Measurements from ENCODE around the gene LSMEM2. TPM values are rescaled to one million over a fixed set of nuclear protein-coding genes. Genes with fewer than 3 reads are reported as not detected.

The LSMEM2 gene
- polyA plus RNA-seq, 2 of the 4 experiments (the other 2 are of a cell fraction) = 0.09 TPM; not detected in 1

- FAIRE-seq = no peak
- Histone ChIP-seq H3K4me3 (peak overlapping the region; percentile 72), H3K4me2 (peak overlapping the region; percentile 97), H3K4me1 (peaks cover 29% of the 10 kb centered on the region), H3K9me3 (no peaks in the 10 kb centered on the region), H3K27ac (peak overlapping the region; percentile 92 to 98)
- peak; percentile 91 to 93 for ATAC-seq
- DNase-seq (ENCODE audit: low read depth in 1 of 2, low spot score in 1 of 2) = peak; percentile 97 to 98
- 0% methylated on average over 4 of the region's 79 CpGs for WGBS (ENCODE audit: missing lambda C conversion rate)
- CTCF ChIA-PET = interaction anchor here (1.2 to 6.2 kb wide), 3 partner anchors 10 to 16 kb away, joined by 3 to 56 read pairs (median 15); partner anchors contain the start of gene HYAL2
- POLR2A ChIA-PET = interaction anchor here (0.9 to 2.0 kb wide), 12 partner anchors 9 to 274 kb away, joined by 3 to 27 read pairs (median 4); partner anchors contain the start of genes CISH, CYB561D2, HEMK1 and HYAL3
- TF ChIP-seq RAD21 (conservative IDR thresholded peaks at IDR 0.05 in 1 of 2, IDR thresholded peaks at IDR 0.05 in 1 of 2) (no peak), FOSB (CRISPR knock-in tag; IDR thresholded peaks at IDR 0.05) (no peak), ATOH8 (CRISPR knock-in tag; IDR thresholded peaks at IDR 0.05; ENCODE audit: low read depth) (no peak), HOXA7 (CRISPR knock-in tag; IDR thresholded peaks at IDR 0.05) (no peak), NPAS2 (CRISPR knock-in tag; IDR thresholded peaks at IDR 0.05; ENCODE audit: borderline replicate concordance) (no peak), KDM5A (IDR thresholded peaks at IDR 0.05) (no peak), ZC3H11A (IDR thresholded peaks at IDR 0.05) (no peak), EHMT2 (IDR thresholded peaks at IDR 0.05; ENCODE audit: low read depth) (no peak), POLR2AphosphoS2 (conservative IDR thresholded peaks at IDR 0.05; ENCODE audit: low read length) (no peak), PHF8 (IDR thresholded peaks at IDR 0.05; ENCODE audit: borderline replicate concordance, low read depth) (peak; percentile 65; the same call in 1 of the 2 replicates), SMC3 (IDR thresholded peaks at IDR 0.05) (no peak), CBX8 (IDR thresholded peaks at IDR 0.05) (no peak), PBX3 (IDR thresholded peaks at IDR 0.05) (no peak; the same call in 1 of the 2 replicates), GATA3 (IDR thresholded peaks at IDR 0.05; ENCODE audit: borderline replicate concordance) (peak; percentile 12; the same call in 1 of the 2 replicates), NR3C1 (IDR thresholded peaks at IDR 0.05) (no peak), CBX2 (IDR thresholded peaks at IDR 0.05; ENCODE audit: borderline replicate concordance, low read depth) (no peak), HOXB5 (CRISPR knock-in tag; IDR thresholded peaks at IDR 0.05) (no peak), ELK1 (IDR thresholded peaks at IDR 0.05; ENCODE audit: low read depth, low read length) (no peak), CHD2 (IDR thresholded peaks at IDR 0.05; ENCODE audit: low read length, partially characterized antibody) (no peak), REST (IDR thresholded peaks at IDR 0.05) (no peak), JUN (IDR thresholded peaks at IDR 0.05) (0 out of 5 replicates have a peak, but pooled peaks have one; percentile 25 to 48), HDAC2 (IDR thresholded peaks at IDR 0.05) (no peak), POLR2A (IDR thresholded peaks at IDR 0.05; ENCODE audit: low read length) (peak; percentile 67), RNF2 (IDR thresholded peaks at IDR 0.05; ENCODE audit: borderline replicate concordance, low read depth) (no peak), ZNF302 (CRISPR knock-in tag; IDR thresholded peaks at IDR 0.05) (no peak), EP300 (IDR thresholded peaks at IDR 0.05) (no peak), KDM1A (IDR thresholded peaks at IDR 0.05; ENCODE audit: low read depth) (no peak), ZFP36 (IDR thresholded peaks at IDR 0.05; ENCODE audit: borderline replicate concordance, partially characterized antibody) (no peak), CEBPB (IDR thresholded peaks at IDR 0.05) (no peak; a peak in 1 of 4 replicates)
- TF ChIP-seq, protein P1, sequence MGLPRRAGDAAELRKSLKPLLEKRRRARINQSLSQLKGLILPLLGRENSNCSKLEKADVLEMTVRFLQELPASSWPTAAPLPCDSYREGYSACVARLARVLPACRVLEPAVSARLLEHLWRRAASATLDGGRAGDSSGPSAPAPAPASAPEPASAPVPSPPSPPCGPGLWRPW (IDR thresholded peaks at IDR 0.05) = no peak
- TF ChIP-seq, protein P2, sequence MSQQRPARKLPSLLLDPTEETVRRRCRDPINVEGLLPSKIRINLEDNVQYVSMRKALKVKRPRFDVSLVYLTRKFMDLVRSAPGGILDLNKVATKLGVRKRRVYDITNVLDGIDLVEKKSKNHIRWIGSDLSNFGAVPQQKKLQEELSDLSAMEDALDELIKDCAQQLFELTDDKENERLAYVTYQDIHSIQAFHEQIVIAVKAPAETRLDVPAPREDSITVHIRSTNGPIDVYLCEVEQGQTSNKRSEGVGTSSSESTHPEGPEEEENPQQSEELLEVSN (IDR thresholded peaks at IDR 0.05; ENCODE audit: borderline replicate concordance, low read depth) = peak; percentile 91; the same call in 1 of the 2 replicates
- TF ChIP-seq, protein P3, sequence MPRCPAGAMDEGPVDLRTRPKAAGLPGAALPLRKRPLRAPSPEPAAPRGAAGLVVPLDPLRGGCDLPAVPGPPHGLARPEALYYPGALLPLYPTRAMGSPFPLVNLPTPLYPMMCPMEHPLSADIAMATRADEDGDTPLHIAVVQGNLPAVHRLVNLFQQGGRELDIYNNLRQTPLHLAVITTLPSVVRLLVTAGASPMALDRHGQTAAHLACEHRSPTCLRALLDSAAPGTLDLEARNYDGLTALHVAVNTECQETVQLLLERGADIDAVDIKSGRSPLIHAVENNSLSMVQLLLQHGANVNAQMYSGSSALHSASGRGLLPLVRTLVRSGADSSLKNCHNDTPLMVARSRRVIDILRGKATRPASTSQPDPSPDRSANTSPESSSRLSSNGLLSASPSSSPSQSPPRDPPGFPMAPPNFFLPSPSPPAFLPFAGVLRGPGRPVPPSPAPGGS (IDR thresholded peaks at IDR 0.05) = no peak
Measured at GRCh38 chr3:50337175-50337861, 58.4 kb downstream of the LSMEM2 start.

Data from A549 (cell line).